HG03045 (cell line): Measurements from ENCODE around the gene TCFL5.

Source experiments
- ATAC-seq: cut with Tn5 transposase; IDR thresholded peaks from one replicate; pipeline ENCODE4 v1.9.1; 2021; ENCODE audit warnings: mild to moderate bottlenecking, moderate library complexity; ENCODE audit not compliant: unreplicated experiment

The TCFL5 gene

DNA sequence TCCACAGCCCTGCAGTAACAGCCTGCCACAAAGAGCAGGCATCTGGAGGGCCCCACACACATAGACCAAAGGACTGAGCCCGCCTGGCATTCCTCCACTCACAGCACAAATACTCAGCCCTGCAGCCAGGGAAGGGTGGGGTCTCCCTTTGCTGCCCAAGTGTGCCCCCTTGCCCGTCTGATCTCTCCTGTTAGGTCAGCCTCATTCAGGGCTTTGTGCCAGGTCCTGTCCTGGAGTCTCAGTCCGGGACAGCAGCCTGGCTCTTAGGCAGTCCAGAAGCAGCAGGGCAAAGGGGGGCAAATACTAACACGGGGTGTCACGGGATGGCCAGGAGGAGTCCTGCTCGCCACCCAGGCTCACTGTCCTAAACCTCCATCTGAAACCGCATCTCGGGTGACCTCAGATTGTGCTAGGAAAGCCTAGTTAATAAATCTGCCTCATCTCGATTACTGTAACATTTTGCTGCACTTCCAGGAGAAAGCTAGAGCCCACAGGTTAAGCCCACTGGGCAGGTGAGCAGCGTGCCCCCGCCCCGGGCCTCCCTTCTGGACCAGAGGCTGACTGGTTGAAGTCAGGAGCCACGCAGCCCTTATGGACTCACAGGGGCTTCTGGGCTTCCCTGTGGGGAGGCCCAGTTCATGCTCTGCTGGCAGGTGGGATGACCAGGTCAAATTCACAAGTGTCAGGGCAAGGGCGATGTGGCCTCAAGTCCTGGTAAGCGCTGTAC, 60.2 kb downstream of the TCFL5 start:
- no peak for ATAC-seq

DNA sequence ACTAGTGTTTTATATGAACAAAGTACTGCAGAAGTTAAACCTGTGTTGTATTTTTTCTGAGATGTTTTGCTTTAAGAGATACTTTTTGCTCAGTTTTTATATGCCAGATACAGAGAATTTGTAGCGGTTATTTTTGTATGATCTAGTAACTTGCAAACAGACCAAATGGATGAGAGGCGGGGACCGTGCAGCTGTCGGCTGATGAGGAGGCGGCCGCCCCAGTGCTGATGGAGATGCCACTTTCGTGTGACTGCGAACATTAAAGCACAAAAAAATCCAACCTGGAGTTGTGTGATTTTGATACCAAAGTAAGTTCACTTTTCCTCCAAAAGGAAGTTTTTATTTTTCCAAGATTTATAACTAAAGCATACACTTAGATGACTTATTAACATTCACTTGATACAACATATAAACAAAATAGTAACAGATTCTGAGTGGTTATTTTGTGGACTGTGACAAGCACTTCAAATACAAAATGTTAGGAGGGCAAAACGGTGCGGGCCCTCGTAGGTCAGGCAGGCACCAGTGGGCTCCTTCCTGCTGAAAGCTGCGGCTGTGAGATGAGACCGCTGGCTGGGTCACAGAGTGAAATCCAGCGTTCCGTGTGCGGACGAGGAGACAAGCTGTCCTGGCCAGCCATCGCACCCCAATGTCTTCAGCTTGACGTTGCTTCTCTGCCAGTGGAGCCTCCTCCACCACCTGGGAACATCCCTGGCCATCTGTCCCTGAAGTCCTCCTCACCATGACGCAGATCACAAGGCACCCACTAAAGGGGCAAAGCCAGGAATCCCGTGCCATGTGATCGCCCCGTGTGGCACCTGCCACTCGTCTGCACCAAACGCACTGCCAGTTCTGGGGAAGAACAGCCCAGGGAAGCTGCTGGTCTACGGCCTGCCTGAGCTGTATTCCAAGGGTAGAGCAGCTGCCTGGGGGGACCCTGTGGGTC, 61.0 kb downstream of the TCFL5 start:
- no peak for ATAC-seq

GRCh38 chr20:62799873-62800272, 61.7 kb downstream of the TCFL5 start:
- ATAC-seq = no peak

DNA sequence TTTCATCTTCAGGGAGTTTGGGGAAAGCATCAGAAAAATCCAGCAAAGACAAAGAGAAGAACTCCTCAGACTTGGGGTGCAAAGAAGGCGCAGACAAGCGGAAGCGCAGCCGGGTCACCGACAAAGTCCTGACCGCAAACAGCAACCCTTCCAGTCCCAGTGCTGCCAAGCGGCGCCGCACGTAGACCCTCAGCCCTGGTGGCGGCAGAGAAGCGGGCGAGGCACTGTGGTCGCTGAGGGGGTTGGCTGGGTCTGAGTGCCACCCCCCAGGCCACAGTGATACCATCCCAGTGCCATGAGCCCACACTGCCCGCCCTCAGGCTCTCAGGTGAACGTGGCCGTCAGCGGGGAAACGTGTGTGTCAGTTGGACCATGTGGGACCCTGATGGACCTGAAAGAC, 62.2 kb downstream of the TCFL5 start:
- no peak for ATAC-seq

DNA sequence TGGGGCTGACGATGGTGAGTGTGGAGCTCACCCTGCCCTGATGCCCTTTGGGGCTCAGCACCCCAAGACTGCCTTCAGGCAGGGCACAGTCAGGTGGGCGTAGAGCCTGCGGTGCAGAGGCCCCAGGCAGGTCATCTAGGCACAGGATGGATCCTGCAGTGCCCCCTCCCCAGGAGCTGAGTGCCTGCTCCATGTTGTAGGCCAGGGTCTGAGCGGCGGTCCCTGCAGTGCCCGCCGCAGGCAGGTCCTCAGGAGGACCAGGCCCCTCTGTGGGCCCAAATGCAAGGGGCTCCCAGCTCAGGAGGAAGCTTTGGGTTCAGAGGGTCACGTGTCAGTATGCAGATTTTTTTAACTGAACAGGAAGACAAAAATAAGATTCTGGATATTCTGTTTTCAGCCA, 62.6 kb downstream of the TCFL5 start:
- no peak for ATAC-seq

GRCh38 chr20:62797671-62798532, 63.7 kb downstream of the TCFL5 start:
- ATAC-seq = no peak

DNA sequence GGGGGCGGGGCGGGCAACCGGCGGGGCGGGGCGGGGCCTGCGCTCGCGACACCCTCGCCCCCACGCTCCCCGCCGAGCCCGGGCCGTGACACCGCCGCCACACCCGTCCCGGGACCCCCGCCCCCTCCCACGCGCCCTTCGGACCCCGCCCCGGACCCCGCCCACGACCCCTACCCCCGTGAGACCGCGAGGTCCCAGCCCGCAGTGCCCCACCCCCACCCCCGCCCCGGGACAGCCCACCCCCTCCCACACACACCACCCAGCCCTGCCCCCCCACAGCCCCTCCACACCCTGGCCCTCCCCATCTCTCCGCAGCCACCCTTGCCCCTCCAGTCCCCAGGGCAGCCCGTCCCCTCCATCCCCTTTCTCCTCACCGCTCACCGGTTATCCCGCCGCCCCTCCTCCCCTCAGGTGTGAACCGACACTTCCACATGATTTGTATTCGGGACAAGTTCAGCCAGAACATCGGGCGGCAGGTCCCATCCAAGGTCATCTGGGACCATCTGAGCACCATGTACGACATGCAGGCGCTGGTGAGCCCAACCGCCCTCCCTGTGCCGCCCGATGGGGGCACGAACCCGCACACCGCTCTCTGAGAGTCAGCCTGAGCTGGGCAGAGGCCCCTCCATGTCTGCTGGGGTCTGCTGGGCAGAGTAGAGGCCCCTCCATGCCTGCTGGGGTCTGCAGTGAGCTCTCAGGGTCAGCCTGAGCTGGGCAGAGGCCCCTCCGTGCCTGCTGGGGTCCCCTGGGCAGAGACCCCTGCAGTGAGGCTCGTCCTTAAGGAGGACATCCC, 64.7 kb downstream of the TCFL5 start:
- no peak for ATAC-seq

DNA sequence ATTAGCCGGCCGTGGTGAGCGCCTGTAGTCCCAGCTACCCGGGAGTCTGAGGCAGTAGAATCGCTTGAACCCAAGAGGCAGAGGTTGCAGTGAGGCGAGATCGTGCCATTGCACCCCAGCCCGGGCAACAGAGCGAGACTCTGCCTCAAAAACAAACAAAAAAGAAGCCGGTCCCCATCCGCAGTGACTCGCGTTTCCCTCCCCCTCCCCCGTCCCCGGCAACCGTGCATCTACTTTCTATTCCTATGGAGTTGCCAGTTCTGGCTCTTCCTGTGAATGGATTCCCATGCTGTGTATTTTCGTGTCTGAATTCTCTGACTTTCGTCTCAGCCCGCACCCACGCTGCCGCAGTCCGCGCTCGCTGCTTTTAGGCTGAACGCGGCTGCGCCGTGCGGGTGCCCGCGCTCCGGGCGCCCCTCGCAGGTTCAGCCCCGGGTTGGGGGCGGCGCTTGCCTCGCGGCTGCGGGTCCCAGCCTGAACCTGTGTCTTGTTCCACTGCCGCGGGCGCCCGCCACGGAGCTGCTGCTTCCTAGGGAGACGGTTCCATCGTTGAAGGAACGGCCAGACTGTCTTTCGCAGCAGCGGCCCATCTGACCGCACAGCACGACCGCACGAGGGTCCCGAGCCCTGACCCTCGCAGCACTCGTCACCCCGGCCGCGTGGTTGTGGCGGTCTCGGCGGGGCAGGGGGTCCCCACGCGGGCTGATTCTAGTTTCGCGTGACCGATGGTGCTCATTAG, 66.4 kb downstream of the TCFL5 start:
- ATAC-seq = no peak

GRCh38 chr20:62794007-62794724, 67.5 kb downstream of the TCFL5 start:
- peak; percentile 67 for ATAC-seq

GRCh38 chr20:62793757-62794006, 67.9 kb downstream of the TCFL5 start:
- peak; percentile 2 for ATAC-seq

- no peak for ATAC-seq
Observed at GRCh38 chr20:62792940-62793756, 68.5 kb downstream of the TCFL5 start.

GRCh38 chr20:62792182-62792939, 69.3 kb downstream of the TCFL5 start:
- no peak for ATAC-seq

DNA sequence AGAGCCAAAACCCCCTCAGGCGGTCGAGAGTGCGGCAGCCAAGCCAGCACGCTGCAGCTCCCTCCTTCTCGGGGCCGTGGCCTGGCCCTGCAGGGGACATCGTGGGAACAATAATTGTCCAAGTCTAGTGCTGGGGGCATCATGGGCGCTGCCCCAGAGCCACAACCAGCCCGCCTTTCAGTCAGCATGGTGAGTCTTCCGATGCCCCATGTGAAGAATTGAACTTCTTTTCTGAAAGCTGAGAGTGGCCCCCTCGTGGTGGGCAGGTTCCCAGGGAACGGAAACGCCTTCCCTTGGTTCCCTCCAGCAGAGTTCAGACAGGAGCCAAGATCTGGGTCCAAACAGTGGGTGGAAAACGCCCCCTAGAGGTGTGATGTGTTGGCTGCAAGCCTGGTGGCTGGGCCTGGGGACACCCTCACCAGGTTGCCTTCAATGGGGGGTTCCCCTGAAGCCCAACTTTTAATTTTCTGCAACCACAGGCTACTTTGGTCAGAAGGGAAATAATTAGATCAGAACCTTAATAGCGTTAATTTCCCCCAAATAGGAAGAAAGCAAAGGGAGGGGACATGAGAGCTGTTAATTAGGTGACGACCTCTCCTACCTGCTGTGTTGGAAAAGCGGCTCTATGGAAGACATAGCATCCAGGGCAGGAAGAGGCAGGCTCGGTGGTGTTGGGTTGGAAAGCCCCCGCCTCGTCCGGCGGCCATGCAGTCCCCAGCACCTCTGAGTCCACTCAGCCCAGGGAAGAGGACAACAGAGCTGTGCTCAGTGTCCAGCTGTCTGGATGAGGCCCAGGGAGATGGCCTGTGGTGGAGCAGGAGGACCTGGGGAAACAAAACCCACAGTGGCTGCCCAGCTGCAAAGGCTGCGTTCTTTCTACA, 70.1 kb downstream of the TCFL5 start:
- no peak for ATAC-seq
